Right atrium auricular region (tissue), 2 donors: ENCODE results near the gene LGALS7. TPM values are rescaled to one million over a fixed set of nuclear protein-coding genes. Genes with fewer than 3 reads are reported as not detected.

ENCODE experiments used
- DNase-seq: peaks from one replicate; pipeline ENCODE4 v3.0.0-alpha.2; 2019; ENCODE audit warnings: low spot score
- H3K27ac ChIP-seq, 2 donors: fragments of 200-600 bp; sonication (generic); 1 replicate in 1 of 2; 2 replicates in 1 of 2; pipeline ENCODE4 v1.5.1; 2016 to 2019
- H3K27me3 ChIP-seq, 2 donors: fragments of 200-600 bp; sonication (generic); one replicate each; pipeline versions ENCODE4 v1.5.1 to v1.6.0; 2017 to 2019
- H3K36me3 ChIP-seq: fragments of 200-600 bp; sonication (generic); one replicate; pipeline ENCODE4 v1.5.1; 2016
- H3K4me1 ChIP-seq, 2 donors: fragments of 200-600 bp; sonication (generic); one replicate each; pipeline versions ENCODE4 v1.5.1 to v1.6.0; 2017 to 2019
- H3K4me3 ChIP-seq, 2 donors: fragments of 200-600 bp; sonication (generic); 1 replicate in 1 of 2; 2 replicates in 1 of 2; pipeline ENCODE4 v1.5.1; 2017 to 2019; ENCODE audit warnings: mild to moderate bottlenecking in 1 of 2, moderate library complexity in 1 of 2
- H3K9me3 ChIP-seq, 2 donors: fragments of 200-600 bp; sonication (generic); one replicate each; pipeline ENCODE4 v1.5.1; 2019
- CTCF ChIP-seq, 2 donors: fragments of 200-600 bp; sonication (generic); IDR thresholded peaks; one replicate each; pipeline ENCODE4 v1.5.1; 2019; ENCODE audit warnings: antibody characterized with exemption in 2 of 2
- total RNA-seq, 2 donors: library from RNA; depleted of rRNA; stranded (reverse); fragments of >200 nt; gene quantifications; one replicate each; pipeline ENCODE4 v1.1.0, GENCODE V29; 2016

LGALS7 gene
- total RNA-seq, 2 donors from 2014 or later = not detected

GRCh38 chr19:38727306-38727867 is 45.9 kb downstream of the LGALS7 start:
- DNase-seq = no peak
- peaks cover 89% of the 10 kb centered on the region for H3K36me3 ChIP-seq
- H3K4me3 ChIP-seq = no peak overlapping the region
- H3K27me3 ChIP-seq = no peaks in the 10 kb centered on the region
- H3K4me1 ChIP-seq = peaks cover 0 to 59% of the 10 kb centered on the region in 2 donors
- H3K27ac ChIP-seq = peak overlapping the region; percentile 53 to 65
- no peaks in the 10 kb centered on the region for H3K9me3 ChIP-seq
- no peak for TF ChIP-seq CTCF (IDR thresholded peaks at IDR 0.05)

- DNase-seq = no peak
- H3K36me3 ChIP-seq = peaks cover 93% of the 10 kb centered on the region
- peaks cover 0 to 60% of the 10 kb centered on the region in 2 donors for H3K4me1 ChIP-seq
- peak overlapping the region; percentile 53 to 65 for H3K27ac ChIP-seq
- H3K27me3 ChIP-seq = no peaks in the 10 kb centered on the region
- no peak overlapping the region for H3K4me3 ChIP-seq
- H3K9me3 ChIP-seq = no peaks in the 10 kb centered on the region
- no peak for TF ChIP-seq CTCF (IDR thresholded peaks at IDR 0.05)
Measured at GRCh38 chr19:38726761-38727301, 46.5 kb downstream of the LGALS7 start.

- H3K36me3 ChIP-seq = peaks cover 95% of the 10 kb centered on the region
- H3K4me1 ChIP-seq = peaks cover 0 to 60% of the 10 kb centered on the region in 2 donors
- DNase-seq = no peak
Measured at GRCh38 chr19:38726284-38726673, 47.0 kb downstream of the LGALS7 start.

GRCh38 chr19:38725469-38726283 is 47.6 kb downstream of the LGALS7 start:
- no peak for DNase-seq
- H3K4me1 ChIP-seq = peaks cover 0 to 66% of the 10 kb centered on the region in 2 donors

More at GRCh38 chr19:38726284-38726673, 47.0 kb downstream of the LGALS7 start:
- H3K4me3 ChIP-seq = no peak overlapping the region
- TF ChIP-seq CTCF (IDR thresholded peaks at IDR 0.05) = no peak
- H3K9me3 ChIP-seq = no peaks in the 10 kb centered on the region
- peak overlapping the region; percentile 53 to 65 for H3K27ac ChIP-seq
- no peaks in the 10 kb centered on the region for H3K27me3 ChIP-seq

More at GRCh38 chr19:38725469-38726283, 47.6 kb downstream of the LGALS7 start:
- Histone ChIP-seq H3K9me3 (no peaks in the 10 kb centered on the region), H3K4me3 (no peak overlapping the region), H3K27ac (peak overlapping the region; percentile 53 to 65), H3K36me3 (peaks cover 95% of the 10 kb centered on the region), H3K27me3 (no peaks in the 10 kb centered on the region)
- no peak for TF ChIP-seq CTCF (IDR thresholded peaks at IDR 0.05)
